Measurements from ENCODE around the gene SNCAIP. TPM values are rescaled to one million over a fixed set of nuclear protein-coding genes. Genes with fewer than 3 reads are reported as not detected.

The SNCAIP gene
- total and polyA plus RNA-seq, 9 of the 15 experiments (the other 6 are each of a cell fraction or from before 2014, with no cell fraction given): 0.04 TPM; not detected in 8

GRCh38 chr5:122287101-122287500 is 24.9 kb upstream of the SNCAIP start (continued):
- TF ChIP-seq ZBTB40 (IDR thresholded peaks at IDR 0.05) (no peak), ZBTB40 (CRISPR knock-in tag; IDR thresholded peaks at IDR 0.05) (no peak)
